Type B pancreatic cell (in vitro differentiated cells): Measurements from ENCODE around the gene CRTC1. TPM values are rescaled to one million over a fixed set of nuclear protein-coding genes. Genes with fewer than 3 reads are reported as not detected.

ENCODE experiments used
- DNase-seq: peaks from one replicate; pipeline ENCODE4 v3.0.0; 2021; ENCODE audit warnings: mixed read lengths; ENCODE audit not compliant: unreplicated experiment; ENCODE audit errors: extremely low spot score
- H3K27ac Mint-ChIP-seq: 2 replicates; pipeline ENCODE4 v1.8.0; 2021; ENCODE audit warnings: mild to moderate bottlenecking, mixed read lengths
- H3K27me3 Mint-ChIP-seq: 2 replicates; pipeline ENCODE4 v1.8.0; 2021; ENCODE audit warnings: mixed read lengths
- H3K36me3 Mint-ChIP-seq: 2 replicates; pipeline ENCODE4 v1.8.0; 2021; ENCODE audit warnings: mixed read lengths
- H3K4me1 Mint-ChIP-seq: one replicate; pipeline ENCODE4 v1.8.0; 2021; ENCODE audit warnings: mixed read lengths; ENCODE audit not compliant: unreplicated experiment
- H3K4me3 Mint-ChIP-seq: 2 replicates; pipeline ENCODE4 v1.8.0; 2021; ENCODE audit warnings: mild to moderate bottlenecking, mixed read lengths
- H3K9me3 Mint-ChIP-seq: 2 replicates; pipeline ENCODE4 v1.8.0; 2021; ENCODE audit warnings: mixed read lengths
- total RNA-seq: library from RNA; stranded (reverse); gene quantifications from 2 replicates; pipeline ENCODE4 v1.2.1, GENCODE V29; 2021; ENCODE audit warnings: low replicate concordance
- TF ChIP-seq, protein P1 (sequence below): fragments of 200-600 bp; sonication (generic); conservative IDR thresholded peaks from 2 replicates; pipeline ENCODE4 v1.5.0; 2021; ENCODE audit warnings: antibody characterized with exemption, mild to moderate bottlenecking

Gene CRTC1
- total RNA-seq, 1 donor from 2014 or later: 20.2 TPM

DNA sequence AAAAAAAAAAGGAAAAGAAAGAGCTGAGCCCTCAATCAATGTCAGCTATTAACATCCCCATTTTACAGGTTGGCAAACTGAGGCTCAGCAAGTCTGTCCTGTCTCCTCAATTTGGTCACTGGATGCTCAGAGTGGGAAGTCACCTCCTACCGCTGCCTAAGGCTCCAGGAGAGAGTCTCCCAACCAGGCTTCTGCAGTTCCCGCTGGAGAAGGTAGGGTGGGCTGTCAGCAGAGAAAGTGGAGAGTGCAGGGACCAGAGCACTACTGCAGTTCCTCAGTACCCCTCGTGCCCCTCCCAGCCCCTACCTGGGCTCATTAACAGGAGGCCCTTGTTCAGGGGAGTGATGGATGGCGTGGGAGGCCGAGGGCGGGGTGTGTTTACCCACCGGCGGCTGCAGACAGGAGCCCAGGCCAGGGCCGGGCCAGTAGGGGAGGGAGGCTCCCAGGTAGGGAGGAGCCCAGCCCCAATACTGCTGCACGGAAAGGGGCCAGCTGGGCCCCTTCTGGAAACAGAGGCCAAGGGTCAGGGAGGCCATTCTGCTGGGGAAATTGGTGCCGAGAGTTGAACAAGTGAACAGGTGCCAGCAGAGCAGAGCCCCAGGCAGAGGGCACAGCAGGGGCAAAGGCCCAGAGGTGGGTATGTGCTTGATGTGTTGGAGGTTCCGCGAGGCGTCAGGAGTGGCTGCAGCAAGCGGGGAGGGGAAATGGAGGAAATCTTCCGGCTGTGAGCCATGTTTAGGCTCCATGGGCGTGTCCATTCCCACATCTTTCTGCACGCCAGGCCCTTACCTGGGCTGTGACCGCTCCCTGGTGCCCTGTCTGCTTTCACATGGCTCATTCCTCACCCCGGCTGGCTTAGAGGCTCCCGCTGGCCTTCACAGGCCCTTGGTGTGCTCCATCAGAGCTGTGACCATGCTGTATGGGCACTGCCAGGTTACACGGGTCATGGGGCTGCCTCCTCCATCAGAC is 115.2 kb downstream of the CRTC1 start:
- H3K27me3 Mint-ChIP-seq: peaks cover 35% of the 10 kb centered on the region
- no peak for DNase-seq
- TF ChIP-seq, protein P1, sequence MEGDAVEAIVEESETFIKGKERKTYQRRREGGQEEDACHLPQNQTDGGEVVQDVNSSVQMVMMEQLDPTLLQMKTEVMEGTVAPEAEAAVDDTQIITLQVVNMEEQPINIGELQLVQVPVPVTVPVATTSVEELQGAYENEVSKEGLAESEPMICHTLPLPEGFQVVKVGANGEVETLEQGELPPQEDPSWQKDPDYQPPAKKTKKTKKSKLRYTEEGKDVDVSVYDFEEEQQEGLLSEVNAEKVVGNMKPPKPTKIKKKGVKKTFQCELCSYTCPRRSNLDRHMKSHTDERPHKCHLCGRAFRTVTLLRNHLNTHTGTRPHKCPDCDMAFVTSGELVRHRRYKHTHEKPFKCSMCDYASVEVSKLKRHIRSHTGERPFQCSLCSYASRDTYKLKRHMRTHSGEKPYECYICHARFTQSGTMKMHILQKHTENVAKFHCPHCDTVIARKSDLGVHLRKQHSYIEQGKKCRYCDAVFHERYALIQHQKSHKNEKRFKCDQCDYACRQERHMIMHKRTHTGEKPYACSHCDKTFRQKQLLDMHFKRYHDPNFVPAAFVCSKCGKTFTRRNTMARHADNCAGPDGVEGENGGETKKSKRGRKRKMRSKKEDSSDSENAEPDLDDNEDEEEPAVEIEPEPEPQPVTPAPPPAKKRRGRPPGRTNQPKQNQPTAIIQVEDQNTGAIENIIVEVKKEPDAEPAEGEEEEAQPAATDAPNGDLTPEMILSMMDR: peak; percentile 31
- peaks cover 4% of the 10 kb centered on the region for H3K4me1 Mint-ChIP-seq
- no peaks in the 10 kb centered on the region for H3K36me3 Mint-ChIP-seq
- H3K9me3 Mint-ChIP-seq: no peaks in the 10 kb centered on the region
- peak overlapping the region; percentile 31 for H3K4me3 Mint-ChIP-seq
- H3K27ac Mint-ChIP-seq: no peak overlapping the region

DNA sequence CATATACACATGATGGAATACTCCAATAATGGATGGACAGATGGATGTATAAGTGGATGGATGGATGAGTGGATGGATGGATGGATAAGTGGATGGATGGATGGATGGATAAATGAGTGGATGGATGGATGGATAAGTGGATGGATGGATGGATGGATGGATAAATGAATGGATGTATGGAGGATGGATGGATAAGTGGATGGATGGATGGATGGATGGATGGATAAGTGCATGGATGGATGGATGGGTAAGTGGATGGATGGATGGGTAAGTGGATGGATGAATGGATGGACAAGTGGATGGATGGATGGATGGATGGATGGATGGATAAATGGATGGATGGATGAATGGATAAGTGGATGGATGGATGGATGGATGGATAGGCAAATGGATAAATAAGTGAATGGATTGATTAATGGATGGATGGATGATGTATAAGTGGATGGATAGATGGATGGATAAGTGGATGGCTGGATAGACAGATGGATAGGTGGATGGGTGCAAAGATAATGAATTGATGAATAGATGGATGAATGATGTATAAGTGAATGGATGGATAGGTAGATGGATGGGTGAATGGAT is 116.0 kb downstream of the CRTC1 start:
- peaks cover 30% of the 10 kb centered on the region for H3K27me3 Mint-ChIP-seq
- no peaks in the 10 kb centered on the region for H3K36me3 Mint-ChIP-seq
- no peaks in the 10 kb centered on the region for H3K9me3 Mint-ChIP-seq
- peaks cover 4% of the 10 kb centered on the region for H3K4me1 Mint-ChIP-seq
- no peak overlapping the region for H3K27ac Mint-ChIP-seq
- DNase-seq: no peak
- no peak overlapping the region for H3K4me3 Mint-ChIP-seq
- TF ChIP-seq, protein P1: no peak

DNA sequence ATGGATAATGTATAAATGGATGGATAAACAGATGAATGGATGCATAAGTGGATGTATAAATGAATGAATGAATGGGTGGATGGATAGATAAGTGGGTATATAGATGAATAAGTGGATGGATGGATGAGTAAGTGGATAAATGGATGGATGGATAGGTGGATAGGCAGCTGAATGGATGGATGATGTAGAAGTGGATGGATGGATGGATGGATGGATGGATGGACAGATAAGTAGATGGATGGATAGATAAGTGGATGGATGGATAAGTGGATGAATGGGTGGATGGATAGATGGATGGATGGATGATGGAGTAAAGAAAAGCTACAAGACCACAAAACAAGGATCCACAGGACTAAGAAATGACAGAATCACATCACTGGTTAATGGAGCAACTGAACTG is 116.6 kb downstream of the CRTC1 start:
- Mint-ChIP-seq H3K4me1 (peaks cover 4% of the 10 kb centered on the region), H3K9me3 (no peaks in the 10 kb centered on the region), H3K36me3 (no peaks in the 10 kb centered on the region), H3K4me3 (no peak overlapping the region), H3K27ac (no peak overlapping the region), H3K27me3 (peaks cover 24% of the 10 kb centered on the region)
- TF ChIP-seq, protein P1: no peak
- DNase-seq: no peak

DNA sequence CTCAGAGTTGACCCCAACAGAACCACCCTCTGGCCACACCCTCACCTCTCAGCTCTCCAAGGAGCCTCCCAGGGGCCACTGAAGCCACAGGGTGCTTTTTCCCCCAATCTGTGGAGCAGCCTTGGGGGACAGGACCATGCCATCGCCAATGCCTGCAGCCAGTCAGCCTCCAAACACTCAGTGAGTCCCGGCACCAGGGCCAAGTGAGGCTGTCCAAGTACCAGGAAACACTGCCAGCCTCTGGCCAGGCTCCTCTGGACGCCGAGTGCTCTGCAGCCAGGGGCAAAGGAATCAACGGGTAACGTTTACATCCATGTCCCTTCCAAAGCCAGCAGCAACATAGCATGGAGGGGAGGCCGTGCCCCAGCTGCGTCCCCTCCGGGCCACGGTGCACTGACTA is 117.2 kb downstream of the CRTC1 start:
- TF ChIP-seq, protein P1: no peak
- DNase-seq: no peak
- Mint-ChIP-seq H3K27ac (no peak overlapping the region), H3K9me3 (no peaks in the 10 kb centered on the region), H3K27me3 (peaks cover 21% of the 10 kb centered on the region), H3K4me1 (peaks cover 4% of the 10 kb centered on the region), H3K36me3 (no peaks in the 10 kb centered on the region), H3K4me3 (no peak overlapping the region)

DNA sequence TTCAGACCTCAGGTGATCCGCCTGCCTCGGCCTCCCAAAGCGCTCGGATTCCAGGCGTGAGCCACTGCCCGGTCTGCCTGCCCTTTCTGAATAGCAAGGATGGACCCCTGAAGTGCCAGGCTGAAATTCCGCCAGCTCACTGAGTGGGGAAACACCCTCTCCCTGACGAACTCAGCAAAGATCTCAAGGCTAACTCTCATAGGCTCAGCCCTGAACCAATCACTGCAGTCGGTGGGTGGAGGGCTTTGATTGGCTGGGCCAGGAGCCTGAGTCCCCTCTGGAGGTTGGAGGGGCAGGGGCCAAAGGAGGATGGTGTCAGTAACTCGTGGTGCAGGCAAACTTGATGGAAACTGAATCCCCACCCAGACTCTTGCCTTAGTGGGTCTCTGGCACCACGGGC is 118.9 kb downstream of the CRTC1 start:
- no peak overlapping the region for H3K4me3 Mint-ChIP-seq
- no peak overlapping the region for H3K27ac Mint-ChIP-seq
- no peaks in the 10 kb centered on the region for H3K36me3 Mint-ChIP-seq

More for the DNA sequence above, 118.9 kb downstream of the CRTC1 start:
- TF ChIP-seq, protein P1: no peak
- no peak for DNase-seq
- Mint-ChIP-seq H3K4me1 (peaks cover 4% of the 10 kb centered on the region), H3K27me3 (peaks cover 6% of the 10 kb centered on the region), H3K9me3 (no peaks in the 10 kb centered on the region)
